Right forelimb (tissue), 1 donor: ENCODE data around the gene ELOF1.

Source experiments
- DNase-seq: peaks from one replicate; pipeline ENCODE4 v3.0.0-alpha.2; 2018

ELOF1 gene

GRCh38 chr19:11534538-11534937 lies 24.5 kb downstream of the ELOF1 start:
- no peak for DNase-seq

- DNase-seq: peak; percentile 65
These were observed 28.6 kb downstream of the ELOF1 start for GRCh38 chr19:11530432-11530831.

GRCh38 chr19:11528551-11529341 lies 30.3 kb downstream of the ELOF1 start, which contains the start of gene ECSIT:
TSS of gene ECSIT (minus strand) at chr19:11529134. CDS start at chr19:11519170, 9,964 bp downstream.
- DNase-seq: peak; percentile 96

GRCh38 chr19:11519138-11519537 lies 39.9 kb downstream of the ELOF1 start:
- no peak for DNase-seq

- DNase-seq: no peak
These were observed 45.1 kb downstream of the ELOF1 start for GRCh38 chr19:11513946-11514345.

GRCh38 chr19:11510444-11510843 lies 48.6 kb downstream of the ELOF1 start:
- DNase-seq: no peak

- no peak for DNase-seq
These were observed 51.5 kb downstream of the ELOF1 start for GRCh38 chr19:11507370-11508078.

- no peak for DNase-seq
These were observed 52.1 kb downstream of the ELOF1 start for GRCh38 chr19:11506967-11507366.

GRCh38 chr19:11506101-11506555 lies 52.9 kb downstream of the ELOF1 start:
- no peak for DNase-seq

- peak; percentile 99 for DNase-seq
These were observed 53.4 kb downstream of the ELOF1 start, which contains the start of gene ZNF653 for GRCh38 chr19:11505504-11506100. TSS of gene ZNF653 (minus strand) at chr19:11505839. CDS start at chr19:11505786, 53 bp downstream.

- peak; percentile 97 for DNase-seq
These were observed 54.0 kb downstream of the ELOF1 start for GRCh38 chr19:11505032-11505503.

GRCh38 chr19:11504502-11505031 lies 54.5 kb downstream of the ELOF1 start:
- no peak for DNase-seq
